D721Med (cell line): ENCODE results near the gene MSN.
"Not testable (repeated sequence)": the region's sequence is repeated elsewhere in the genome, so short reads cannot be mapped to it uniquely, and the experiment has no call there.

Experiments used
- DNase-seq: peaks from one replicate; pipeline ENCODE4 v3.0.0; 2011; ENCODE audit warnings: low spot score; ENCODE audit not compliant: insufficient read length
- FAIRE-seq: peaks from 2 replicates; lab custom pipeline; 2011; peaks lifted over from hg19 to GRCh38; lab: Jason Lieb, UNC
- TF ChIP-seq, protein P1 (sequence below): IDR thresholded peaks from 2 replicates; pipeline ENCODE4 v1.5.1; 2012; ENCODE audit warnings: mild to moderate bottlenecking, control low read depth; ENCODE audit not compliant: insufficient read depth; ENCODE audit errors: missing control alignments

MSN gene

DNA sequence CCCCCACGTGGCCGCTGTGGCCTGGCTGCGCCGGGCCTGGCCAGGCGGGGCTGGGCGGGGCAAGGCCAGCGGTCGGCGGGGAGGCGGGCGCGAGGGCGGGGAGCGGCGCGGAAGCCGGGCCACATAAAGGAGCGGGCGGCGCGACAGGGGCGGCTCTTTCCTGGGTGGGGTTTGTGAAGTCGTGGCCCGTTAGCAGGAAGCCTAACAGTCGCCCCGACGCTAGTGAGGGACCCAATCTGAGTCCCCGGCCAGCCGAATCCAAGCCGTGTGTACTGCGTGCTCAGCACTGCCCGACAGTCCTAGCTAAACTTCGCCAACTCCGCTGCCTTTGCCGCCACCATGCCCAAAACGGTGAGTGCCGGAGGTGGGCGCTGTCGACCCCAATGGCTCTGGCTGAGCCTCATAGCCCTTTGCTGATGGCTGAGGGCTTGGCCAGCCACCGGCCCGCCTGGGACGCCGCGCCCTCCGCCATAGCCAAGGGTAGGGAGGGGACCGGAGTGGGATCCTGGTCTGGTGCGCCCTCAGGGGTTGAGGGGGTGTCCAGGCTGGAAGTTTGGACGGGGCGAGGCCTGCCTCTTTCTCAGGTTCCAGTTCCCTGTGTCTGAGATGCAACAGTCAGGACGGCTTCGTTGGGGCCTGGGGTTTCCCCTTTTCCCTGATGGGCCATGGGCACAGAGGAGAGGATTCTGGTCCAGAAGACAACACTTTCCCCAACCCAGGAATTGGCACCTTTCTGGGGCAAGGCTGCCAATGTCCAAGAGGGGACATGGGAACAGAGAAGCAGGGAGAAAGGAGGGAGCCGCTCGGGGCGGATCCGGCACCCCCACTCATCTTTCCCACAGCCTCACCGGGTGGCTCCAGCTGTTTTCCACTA is at the start of gene MSN:
MSN (plus strand) TSS at position 152 of the 874 bp plus-strand sequence; CDS start at position 340, 188 bp downstream.
- FAIRE-seq (no peak), DNase-seq (no peak)
- TF ChIP-seq, protein P1, sequence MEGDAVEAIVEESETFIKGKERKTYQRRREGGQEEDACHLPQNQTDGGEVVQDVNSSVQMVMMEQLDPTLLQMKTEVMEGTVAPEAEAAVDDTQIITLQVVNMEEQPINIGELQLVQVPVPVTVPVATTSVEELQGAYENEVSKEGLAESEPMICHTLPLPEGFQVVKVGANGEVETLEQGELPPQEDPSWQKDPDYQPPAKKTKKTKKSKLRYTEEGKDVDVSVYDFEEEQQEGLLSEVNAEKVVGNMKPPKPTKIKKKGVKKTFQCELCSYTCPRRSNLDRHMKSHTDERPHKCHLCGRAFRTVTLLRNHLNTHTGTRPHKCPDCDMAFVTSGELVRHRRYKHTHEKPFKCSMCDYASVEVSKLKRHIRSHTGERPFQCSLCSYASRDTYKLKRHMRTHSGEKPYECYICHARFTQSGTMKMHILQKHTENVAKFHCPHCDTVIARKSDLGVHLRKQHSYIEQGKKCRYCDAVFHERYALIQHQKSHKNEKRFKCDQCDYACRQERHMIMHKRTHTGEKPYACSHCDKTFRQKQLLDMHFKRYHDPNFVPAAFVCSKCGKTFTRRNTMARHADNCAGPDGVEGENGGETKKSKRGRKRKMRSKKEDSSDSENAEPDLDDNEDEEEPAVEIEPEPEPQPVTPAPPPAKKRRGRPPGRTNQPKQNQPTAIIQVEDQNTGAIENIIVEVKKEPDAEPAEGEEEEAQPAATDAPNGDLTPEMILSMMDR: no peak

- not testable (repeated sequence) for FAIRE-seq, DNase-seq
Measured at GRCh38 chrX:65620096-65620705, 47.3 kb upstream of the MSN start.

DNA sequence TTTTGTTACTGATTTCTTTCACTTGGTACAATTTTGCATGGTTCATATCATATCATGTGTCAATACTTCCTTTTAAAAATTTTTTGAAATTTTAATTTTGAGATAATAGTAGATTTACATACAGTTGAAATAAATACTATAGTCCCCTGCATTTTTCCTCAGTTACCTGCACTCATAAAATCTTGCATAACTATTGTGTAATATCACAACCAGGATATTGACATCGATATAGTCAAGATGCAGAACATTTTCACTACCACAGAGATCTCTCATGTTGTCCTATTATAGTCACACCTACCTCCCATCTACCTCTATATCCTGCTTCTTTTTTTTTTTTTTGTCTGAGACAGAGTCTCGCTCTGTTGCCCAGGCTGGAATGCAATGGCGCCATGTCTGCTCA is 36.7 kb upstream of the MSN start:
- FAIRE-seq (no peak), DNase-seq (no peak)
- TF ChIP-seq, protein P1: no peak

DNA sequence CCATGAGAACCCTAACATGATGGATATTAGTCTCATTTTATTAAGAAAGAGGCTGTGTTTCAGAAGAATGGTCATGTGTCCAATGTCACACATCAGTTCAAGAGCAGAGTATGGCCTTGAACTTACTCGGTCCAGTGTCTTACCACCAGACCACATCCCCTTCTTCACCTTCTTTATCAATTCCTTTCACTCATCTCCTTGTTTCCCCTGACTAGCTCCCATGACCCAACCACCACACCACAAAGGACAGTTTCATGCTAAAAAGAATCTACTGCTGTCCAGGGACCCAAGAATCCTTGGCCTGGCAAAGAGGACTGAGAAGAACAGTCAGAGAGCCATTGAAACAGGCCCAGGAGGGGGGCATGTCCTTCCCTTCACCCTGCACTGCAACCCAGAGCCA is 33.6 kb upstream of the MSN start:
- FAIRE-seq (no peak), DNase-seq (no peak)
- TF ChIP-seq, protein P1: no peak

DNA sequence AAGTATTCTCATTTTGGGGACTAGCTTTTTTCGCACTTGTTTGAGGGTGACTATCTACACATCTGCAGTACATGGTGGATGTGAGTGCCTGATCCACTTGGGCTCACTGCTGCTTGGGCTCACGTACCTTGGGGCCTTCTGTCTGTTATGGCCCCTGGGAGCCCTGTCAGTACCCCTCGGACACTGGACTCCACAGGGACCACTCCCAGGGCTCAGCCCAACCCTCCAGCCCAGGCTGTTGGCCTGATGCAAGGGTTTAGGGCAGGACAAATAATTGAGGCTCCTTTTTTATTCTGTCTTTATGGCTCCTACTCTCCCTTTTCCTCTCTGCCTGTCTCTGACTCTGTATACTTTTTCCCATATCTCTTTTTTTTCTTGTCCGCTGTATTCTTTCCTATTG is 32.7 kb upstream of the MSN start:
- FAIRE-seq (no peak), DNase-seq (no peak)
- TF ChIP-seq, protein P1: no peak

GRCh38 chrX:65635378-65635777 is 32.1 kb upstream of the MSN start:
- TF ChIP-seq, protein P1: no peak
- no peak for FAIRE-seq
- DNase-seq: no peak

GRCh38 chrX:65635822-65636221 is 31.6 kb upstream of the MSN start:
- no peak for FAIRE-seq
- no peak for DNase-seq
- TF ChIP-seq, protein P1: no peak

DNA sequence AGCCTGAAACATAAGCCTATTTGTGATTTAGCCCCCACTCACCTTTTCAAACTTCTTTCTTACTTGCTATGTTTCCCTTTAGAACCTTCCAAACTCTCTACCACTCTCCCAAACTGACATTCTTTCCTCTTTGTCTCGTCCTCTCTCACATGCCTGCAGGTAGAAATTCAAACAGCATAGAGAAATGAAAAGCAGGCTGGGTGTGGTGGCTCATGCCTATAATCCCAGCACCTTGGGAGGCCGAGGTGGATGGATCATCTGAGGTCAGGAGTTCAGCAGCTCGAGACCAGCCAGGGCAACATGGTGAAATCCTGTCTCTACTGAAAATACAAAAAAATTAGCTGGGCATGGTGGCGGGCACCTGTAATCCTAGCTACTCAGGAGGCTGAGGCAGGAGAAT is 31.2 kb upstream of the MSN start:
- FAIRE-seq: not testable (repeated sequence)

More for the DNA sequence above, 31.2 kb upstream of the MSN start:
- DNase-seq: not testable (repeated sequence)
